Measurements from ENCODE around the gene RIPPLY1. TPM values are rescaled to one million over a fixed set of nuclear protein-coding genes. Genes with fewer than 3 reads are reported as not detected.

The RIPPLY1 gene, protein sequence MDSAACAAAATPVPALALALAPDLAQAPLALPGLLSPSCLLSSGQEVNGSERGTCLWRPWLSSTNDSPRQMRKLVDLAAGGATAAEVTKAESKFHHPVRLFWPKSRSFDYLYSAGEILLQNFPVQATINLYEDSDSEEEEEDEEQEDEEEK
- total RNA-seq = not detected in 2 replicates

GRCh38 chrX:106903291-106903824, at the start of gene RIPPLY1:
RIPPLY1 (minus strand) TSS chrX:106903341; CDS start chrX:106903287, 54 bp downstream.

DNA sequence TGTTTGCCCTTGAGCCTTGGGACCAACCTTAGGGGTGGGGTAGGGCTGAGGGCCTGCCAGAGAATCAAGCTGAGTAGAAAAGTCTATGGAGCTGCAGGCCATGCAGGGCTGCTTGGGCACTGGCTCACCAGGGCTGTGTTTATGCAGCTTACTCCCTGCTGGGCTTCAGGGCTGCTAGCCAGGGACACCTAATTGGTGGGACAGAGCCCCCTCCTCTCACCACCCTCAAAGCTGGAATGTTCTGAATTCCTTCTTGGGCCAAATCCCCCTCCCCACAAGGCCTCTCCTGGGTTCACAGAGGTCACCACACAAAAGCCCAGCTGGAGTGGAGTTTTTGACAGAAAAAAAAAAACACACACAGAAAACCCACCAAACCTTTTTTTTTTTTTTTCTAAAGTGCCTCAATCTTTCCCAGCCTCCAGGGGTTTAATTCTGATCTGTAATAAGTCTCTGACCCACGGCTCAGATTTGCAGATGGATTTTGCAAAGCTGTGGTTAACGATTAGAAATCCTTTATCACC, 16.9 kb upstream of the RIPPLY1 start, which contains the start of gene CLDN2:
CLDN2 (plus strand) TSS at position 471 of the 521 bp plus-strand sequence. CDS start 7,827 bp downstream, outside the sequence.

Other genes starting within 250 kb of the RIPPLY1 start
- gene RNF128, start 176.6 kb downstream of the RIPPLY1 start, total RNA-seq = 9.2 and 29.3 TPM in 2 replicates
- 36.2 and 44.4 TPM in 2 replicates for gene TBC1D8B, start 100.7 kb downstream of the RIPPLY1 start, total RNA-seq
- 0.14 TPM in 1 of 2 replicates, not detected in the other for gene CLDN2, start 17.1 kb upstream of the RIPPLY1 start, total RNA-seq
- gene MORC4, start 96.9 kb upstream of the RIPPLY1 start, total RNA-seq = 59.4 and 112 TPM in 2 replicates
- 14.5 and 14.6 TPM in 2 replicates for gene RBM41, start 215.5 kb upstream of the RIPPLY1 start, total RNA-seq

Data from smooth muscle cell of the umbilical artery (primary cell).